ENCODE results near the gene DNAJB12. TPM values are rescaled to one million over a fixed set of nuclear protein-coding genes. Genes with fewer than 3 reads are reported as not detected.

Gene DNAJB12
- total and polyA plus RNA-seq, 10 of the 15 experiments (the other 5 are each of a cell fraction or from before 2014, with no cell fraction given) = 4.6 to 31.6 (median 18.8) TPM

GRCh38 chr10:72320676-72321247, 34.0 kb downstream of the DNAJB12 start (continued):
- TF ChIP-seq, protein P1, sequence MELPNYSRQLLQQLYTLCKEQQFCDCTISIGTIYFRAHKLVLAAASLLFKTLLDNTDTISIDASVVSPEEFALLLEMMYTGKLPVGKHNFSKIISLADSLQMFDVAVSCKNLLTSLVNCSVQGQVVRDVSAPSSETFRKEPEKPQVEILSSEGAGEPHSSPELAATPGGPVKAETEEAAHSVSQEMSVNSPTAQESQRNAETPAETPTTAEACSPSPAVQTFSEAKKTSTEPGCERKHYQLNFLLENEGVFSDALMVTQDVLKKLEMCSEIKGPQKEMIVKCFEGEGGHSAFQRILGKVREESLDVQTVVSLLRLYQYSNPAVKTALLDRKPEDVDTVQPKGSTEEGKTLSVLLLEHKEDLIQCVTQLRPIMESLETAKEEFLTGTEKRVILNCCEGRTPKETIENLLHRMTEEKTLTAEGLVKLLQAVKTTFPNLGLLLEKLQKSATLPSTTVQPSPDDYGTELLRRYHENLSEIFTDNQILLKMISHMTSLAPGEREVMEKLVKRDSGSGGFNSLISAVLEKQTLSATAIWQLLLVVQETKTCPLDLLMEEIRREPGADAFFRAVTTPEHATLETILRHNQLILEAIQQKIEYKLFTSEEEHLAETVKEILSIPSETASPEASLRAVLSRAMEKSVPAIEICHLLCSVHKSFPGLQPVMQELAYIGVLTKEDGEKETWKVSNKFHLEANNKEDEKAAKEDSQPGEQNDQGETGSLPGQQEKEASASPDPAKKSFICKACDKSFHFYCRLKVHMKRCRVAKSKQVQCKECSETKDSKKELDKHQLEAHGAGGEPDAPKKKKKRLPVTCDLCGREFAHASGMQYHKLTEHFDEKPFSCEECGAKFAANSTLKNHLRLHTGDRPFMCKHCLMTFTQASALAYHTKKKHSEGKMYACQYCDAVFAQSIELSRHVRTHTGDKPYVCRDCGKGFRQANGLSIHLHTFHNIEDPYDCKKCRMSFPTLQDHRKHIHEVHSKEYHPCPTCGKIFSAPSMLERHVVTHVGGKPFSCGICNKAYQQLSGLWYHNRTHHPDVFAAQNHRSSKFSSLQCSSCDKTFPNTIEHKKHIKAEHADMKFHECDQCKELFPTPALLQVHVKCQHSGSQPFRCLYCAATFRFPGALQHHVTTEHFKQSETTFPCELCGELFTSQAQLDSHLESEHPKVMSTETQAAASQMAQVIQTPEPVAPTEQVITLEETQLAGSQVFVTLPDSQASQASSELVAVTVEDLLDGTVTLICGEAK (IDR thresholded peaks at IDR 0.05; ENCODE audit: borderline replicate concordance) = peak; percentile 59
- TF ChIP-seq SMAD5 (IDR thresholded peaks at IDR 0.05; ENCODE audit: low read depth) (peak; percentile 72), ZBED1 (IDR thresholded peaks at IDR 0.05; ENCODE audit: borderline replicate concordance) (peak; percentile 17; the same call in 1 of the 2 replicates), MEF2B (IDR thresholded peaks at IDR 0.05; ENCODE audit: partially characterized antibody, poor library complexity, severe bottlenecking) (peak; percentile 98), POU2F2 (IDR thresholded peaks at IDR 0.05; ENCODE audit: borderline replicate concordance, low read depth, low read length) (peak; percentile 78; the same call in 2 of the 3 replicates), GATAD2B (conservative IDR thresholded peaks at IDR 0.05; ENCODE audit: low read depth) (peak; percentile 90), CBX5 (IDR thresholded peaks at IDR 0.05; ENCODE audit: low read depth) (no peak; the same call in 1 of the 2 replicates), HDAC6 (IDR thresholded peaks at IDR 0.05; ENCODE audit: unreplicated experiment) (peak; percentile 44), JUND (IDR thresholded peaks at IDR 0.05; ENCODE audit: low read depth, low read length) (peak; percentile 82; the same call in 1 of the 2 replicates), CBX3 (IDR thresholded peaks at IDR 0.05; ENCODE audit: borderline replicate concordance, low read depth) (no peak), MTA3 (IDR thresholded peaks at IDR 0.05; ENCODE audit: borderline replicate concordance, low read length) (peak; percentile 50; the same call in 1 of the 2 replicates), NR2C1 (IDR thresholded peaks at IDR 0.05) (no peak), EP300 (IDR thresholded peaks at IDR 0.05; ENCODE audit: borderline replicate concordance in 1 of 2, control insufficient read depth in 1 of 2, low read depth in 2 of 2, low read length in 2 of 2) (peak; percentile 53 to 86; a peak in 3 of 4 replicates), TCF3 (IDR thresholded peaks at IDR 0.05; ENCODE audit: borderline replicate concordance, insufficient read depth, low read depth, low read length) (peak; percentile 76; the same call in 1 of the 2 replicates), ZNF274 (IDR thresholded peaks at IDR 0.05; ENCODE audit: insufficient read depth, insufficient read length) (no peak)
- TF ChIP-seq, protein P2, sequence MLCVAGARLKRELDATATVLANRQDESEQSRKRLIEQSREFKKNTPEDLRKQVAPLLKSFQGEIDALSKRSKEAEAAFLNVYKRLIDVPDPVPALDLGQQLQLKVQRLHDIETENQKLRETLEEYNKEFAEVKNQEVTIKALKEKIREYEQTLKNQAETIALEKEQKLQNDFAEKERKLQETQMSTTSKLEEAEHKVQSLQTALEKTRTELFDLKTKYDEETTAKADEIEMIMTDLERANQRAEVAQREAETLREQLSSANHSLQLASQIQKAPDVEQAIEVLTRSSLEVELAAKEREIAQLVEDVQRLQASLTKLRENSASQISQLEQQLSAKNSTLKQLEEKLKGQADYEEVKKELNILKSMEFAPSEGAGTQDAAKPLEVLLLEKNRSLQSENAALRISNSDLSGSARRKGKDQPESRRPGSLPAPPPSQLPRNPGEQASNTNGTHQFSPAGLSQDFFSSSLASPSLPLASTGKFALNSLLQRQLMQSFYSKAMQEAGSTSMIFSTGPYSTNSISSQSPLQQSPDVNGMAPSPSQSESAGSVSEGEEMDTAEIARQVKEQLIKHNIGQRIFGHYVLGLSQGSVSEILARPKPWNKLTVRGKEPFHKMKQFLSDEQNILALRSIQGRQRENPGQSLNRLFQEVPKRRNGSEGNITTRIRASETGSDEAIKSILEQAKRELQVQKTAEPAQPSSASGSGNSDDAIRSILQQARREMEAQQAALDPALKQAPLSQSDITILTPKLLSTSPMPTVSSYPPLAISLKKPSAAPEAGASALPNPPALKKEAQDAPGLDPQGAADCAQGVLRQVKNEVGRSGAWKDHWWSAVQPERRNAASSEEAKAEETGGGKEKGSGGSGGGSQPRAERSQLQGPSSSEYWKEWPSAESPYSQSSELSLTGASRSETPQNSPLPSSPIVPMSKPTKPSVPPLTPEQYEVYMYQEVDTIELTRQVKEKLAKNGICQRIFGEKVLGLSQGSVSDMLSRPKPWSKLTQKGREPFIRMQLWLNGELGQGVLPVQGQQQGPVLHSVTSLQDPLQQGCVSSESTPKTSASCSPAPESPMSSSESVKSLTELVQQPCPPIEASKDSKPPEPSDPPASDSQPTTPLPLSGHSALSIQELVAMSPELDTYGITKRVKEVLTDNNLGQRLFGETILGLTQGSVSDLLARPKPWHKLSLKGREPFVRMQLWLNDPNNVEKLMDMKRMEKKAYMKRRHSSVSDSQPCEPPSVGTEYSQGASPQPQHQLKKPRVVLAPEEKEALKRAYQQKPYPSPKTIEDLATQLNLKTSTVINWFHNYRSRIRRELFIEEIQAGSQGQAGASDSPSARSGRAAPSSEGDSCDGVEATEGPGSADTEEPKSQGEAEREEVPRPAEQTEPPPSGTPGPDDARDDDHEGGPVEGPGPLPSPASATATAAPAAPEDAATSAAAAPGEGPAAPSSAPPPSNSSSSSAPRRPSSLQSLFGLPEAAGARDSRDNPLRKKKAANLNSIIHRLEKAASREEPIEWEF (IDR thresholded peaks at IDR 0.05; ENCODE audit: insufficient replicate concordance, low read depth, low read length) = no peak

Data from GM12878 (cell line).